IMR-90 (cell line): ENCODE measurements around the gene CTAGE1. TPM values are rescaled to one million over a fixed set of nuclear protein-coding genes. Genes with fewer than 3 reads are reported as not detected.

Experiments used
- ATAC-seq: fragments of 200-7000 bp; cut with Tn5 transposase; 2 replicates; pipeline ENCODE4 v1.9.1; 2020; ENCODE audit warnings: low read depth, mild to moderate bottlenecking, moderate library complexity
- BruUV-seq: library from RNA; stranded (reverse); fragments of 400-500 nt; replicated peaks from 2 replicates; lab custom pipeline; 2021; lab: Mats Ljungman, UMichigan
- CTCF ChIA-PET: fragments of 300-600 bp; formaldehyde crosslinking; extraction: SDS; loops from one replicate; lab custom pipeline; 2021; ENCODE audit warnings: antibody characterized with exemption; lab: Yijun Ruan, JAX
- POLR2A ChIA-PET: fragments of 300-600 bp; sonication (Branson Sonifier 250); formaldehyde crosslinking; loops from one replicate; lab custom pipeline; 2022; ENCODE audit warnings: antibody characterized with exemption; ENCODE audit not compliant: unreplicated experiment; lab: Charles Lee
- DNase-seq: peaks from one replicate; pipeline ENCODE4 v3.0.0; 2013
- H2AFZ ChIP-seq: replicated peaks from 2 replicates; pipeline ENCODE3; 2013; ENCODE audit warnings: low read length, mild to moderate bottlenecking; ENCODE audit not compliant: poor library complexity
- H2AK5ac ChIP-seq: 2 replicates; pipeline ENCODE4 v1.6.1; 2013; ENCODE audit warnings: low read depth, low read length, inconsistent platforms
- H2AK9ac ChIP-seq: replicated peaks from 2 replicates; pipeline ENCODE3; 2013; ENCODE audit warnings: mild to moderate bottlenecking, low read depth, low read length, moderate library complexity; ENCODE audit not compliant: poor library complexity
- H2BK120ac ChIP-seq: 2 replicates; pipeline ENCODE4 v1.6.1; 2013; ENCODE audit warnings: low read depth, low read length, inconsistent platforms
- H2BK15ac ChIP-seq: 3 replicates; pipeline ENCODE4 v1.6.1; 2013; ENCODE audit warnings: low read depth, low read length, inconsistent platforms
- H2BK20ac ChIP-seq: 2 replicates; pipeline ENCODE4 v1.6.1; 2013; ENCODE audit warnings: low read depth, mild to moderate bottlenecking, inconsistent platforms, low read length, moderate library complexity
- H2BK5ac ChIP-seq: 2 replicates; pipeline ENCODE4 v1.6.1; 2013; ENCODE audit warnings: mild to moderate bottlenecking, low read depth, low read length, inconsistent platforms; ENCODE audit not compliant: poor library complexity, severe bottlenecking
- H3K14ac ChIP-seq: replicated peaks from 2 replicates; pipeline ENCODE4 v1.6.1; 2013; ENCODE audit warnings: low read depth, low read length, inconsistent platforms
- H3K18ac ChIP-seq: 2 replicates; pipeline ENCODE4 v1.6.1; 2013; ENCODE audit warnings: low read depth, low read length, control low read depth
- H3K23ac ChIP-seq: 2 replicates; pipeline ENCODE4 v1.6.1; 2013; ENCODE audit warnings: low read depth, low read length, inconsistent platforms
- H3K27ac ChIP-seq: 2 replicates; pipeline ENCODE4 v1.5.1; 2013; ENCODE audit warnings: mild to moderate bottlenecking, control low read depth, low read length; ENCODE audit not compliant: insufficient read depth
- H3K27me3 ChIP-seq: 2 replicates; pipeline ENCODE4 v1.6.1; 2013; ENCODE audit warnings: low read length; ENCODE audit not compliant: control insufficient read depth, insufficient read depth
- H3K36me3 ChIP-seq: 2 replicates; pipeline ENCODE4 v1.6.1; 2013; ENCODE audit warnings: low read length, mixed read lengths; ENCODE audit not compliant: control insufficient read depth, insufficient read depth
- H3K4ac ChIP-seq: 2 replicates; pipeline ENCODE4 v1.6.1; 2013; ENCODE audit warnings: low read depth, low read length, inconsistent platforms
- H3K4me1 ChIP-seq: 2 replicates; pipeline ENCODE4 v1.6.1; 2013; ENCODE audit warnings: low read length, mixed read lengths; ENCODE audit not compliant: control insufficient read depth, insufficient read depth
- H3K4me2 ChIP-seq: 2 replicates; pipeline ENCODE4 v1.6.1; 2013; ENCODE audit warnings: low read depth, mild to moderate bottlenecking, control low read depth, low read length, moderate library complexity
- H3K4me3 ChIP-seq: 2 replicates; pipeline ENCODE4 v1.5.1; 2013; ENCODE audit warnings: low read depth, mild to moderate bottlenecking, control low read depth, low read length, moderate library complexity; ENCODE audit not compliant: insufficient read depth
- H3K56ac ChIP-seq: 2 replicates; pipeline ENCODE4 v1.6.1; 2013; ENCODE audit warnings: low read length, inconsistent platforms; ENCODE audit not compliant: insufficient read depth; ENCODE audit errors: extremely low read depth
- H3K79me1 ChIP-seq, 2 experiments: 2 replicates each; pipeline ENCODE4 v1.6.1; 2013; ENCODE audit warnings: low read length in 2 of 2, inconsistent platforms in 1 of 2, low read depth in 1 of 2
- H3K9ac ChIP-seq: 2 replicates; pipeline ENCODE4 v1.6.1; 2013; ENCODE audit warnings: low read depth, low read length, control low read depth
- H3K9me1 ChIP-seq: 2 replicates; pipeline ENCODE4 v1.6.1; 2013; ENCODE audit warnings: low read length, inconsistent platforms; ENCODE audit not compliant: insufficient read depth
- H3K9me3 ChIP-seq: 2 replicates; pipeline ENCODE4 v1.6.1; 2013; ENCODE audit warnings: low read length; ENCODE audit not compliant: control insufficient read depth, insufficient read depth
- H4K20me1 ChIP-seq: 2 replicates; pipeline ENCODE4 v1.6.1; 2013; ENCODE audit warnings: low read length, inconsistent platforms; ENCODE audit not compliant: insufficient read depth
- H4K5ac ChIP-seq: 2 replicates; pipeline ENCODE4 v1.6.1; 2013; ENCODE audit warnings: mild to moderate bottlenecking, low read depth, low read length, control low read depth
- H4K8ac ChIP-seq, 2 experiments: 2 replicates each; pipeline ENCODE4 v1.6.1; 2013; ENCODE audit warnings: low read depth in 2 of 2, low read length in 2 of 2, control low read depth in 1 of 2, inconsistent platforms in 1 of 2
- H4K91ac ChIP-seq: 2 replicates; pipeline ENCODE4 v1.6.1; 2013; ENCODE audit warnings: low read depth, low read length, inconsistent platforms; ENCODE audit not compliant: insufficient read depth
- CEBPB ChIP-seq: IDR thresholded peaks from 2 replicates; pipeline ENCODE4 v1.6.1; 2012; ENCODE audit warnings: low read depth, low read length, improper control_type of control experiment
- CHD1 ChIP-seq: IDR thresholded peaks from 2 replicates; pipeline ENCODE4 v1.6.1; 2012; ENCODE audit warnings: low read depth, low read length, improper control_type of control experiment
- NFE2L2 ChIP-seq: fragments of 150-350 bp; IDR thresholded peaks from 2 replicates; pipeline ENCODE4 v1.6.1; 2016; ENCODE audit warnings: low read depth, mild to moderate bottlenecking, low read length
- RCOR1 ChIP-seq: IDR thresholded peaks from 2 replicates; pipeline ENCODE4 v1.6.1; 2012; ENCODE audit warnings: mild to moderate bottlenecking, low read length, improper control_type of control experiment; ENCODE audit not compliant: insufficient replicate concordance
- SMC3 ChIP-seq: fragments of 150-350 bp; IDR thresholded peaks from 2 replicates; pipeline ENCODE4 v1.6.1; 2016; ENCODE audit warnings: low read depth, mild to moderate bottlenecking, antibody characterized with exemption, low read length, moderate library complexity
- WGBS, 2 experiments: methylation state at CpG; one replicate each; pipeline versions ENCODE4 v1.1.5 to v1.1.7; 2013; ENCODE audit warnings: missing lambda C conversion rate in 2 of 2; ENCODE audit not compliant: insufficient read length in 1 of 2; ENCODE audit errors: extremely low coverage in 2 of 2; 5-methylcytosine and 5-hydroxymethylcytosine counted together
- dilution Hi-C: fragments of 300-500 bp; cut with HindIII; formaldehyde crosslinking; loops from one replicate; pipeline ENCODE4 v1.14.3; 2018; ENCODE audit warnings: low sequenced_read_pairs; ENCODE audit not compliant: unreplicated experiment
- in situ Hi-C: fragments of 300-500 bp; cut with MboI; formaldehyde crosslinking; loops from 3 replicates; pipeline ENCODE4 v1.14.3; 2019; ENCODE audit warnings: low sequenced_read_pairs, inconsistent platforms, mixed read lengths
- intact Hi-C: fragments of 100-400 bp; cut with micrococcal nuclease; formaldehyde crosslinking; loops from 2 replicates; pipeline ENCODE4 v1.10.0; 2022
- polyA plus RNA-seq, 3 experiments: library from polyadenylated mRNA; depleted of rRNA; stranded (reverse); fragments of >200 nt; gene quantifications; 2 replicates each; pipeline ENCODE4 v1.2.3, GENCODE V29; 2012; ENCODE audit warnings: low replicate concordance in 1 of 3
- total RNA-seq: library from RNA; depleted of rRNA; stranded (reverse); fragments of >200 nt; gene quantifications from 2 replicates; pipeline ENCODE4 v1.2.3, GENCODE V29; 2012

Gene CTAGE1
- total and polyA plus RNA-seq, 2 of the 4 experiments (the other 2 are of a cell fraction): 0.09 TPM; not detected in 1

DNA sequence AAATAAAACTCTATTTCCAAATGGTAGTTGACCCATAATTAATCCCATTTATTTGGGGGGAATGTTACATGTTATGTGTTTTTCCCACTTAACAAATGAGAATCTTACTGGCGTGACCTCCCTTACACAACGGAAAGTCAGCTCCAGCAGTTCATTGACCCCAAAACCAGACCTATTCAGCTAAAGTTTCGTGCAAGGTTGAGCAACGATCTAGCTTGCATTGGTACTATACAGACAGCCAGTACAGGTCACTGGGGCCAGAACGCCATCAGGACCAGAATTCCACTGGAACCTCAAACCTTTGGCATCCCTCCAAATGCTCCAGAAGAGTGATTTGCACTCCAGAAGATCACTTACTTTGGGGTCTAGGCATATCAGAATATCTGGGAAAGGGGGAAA lies 6.8 kb upstream of the CTAGE1 start:
- Histone ChIP-seq H3K27ac (no peak overlapping the region), H3K36me3 (no peaks in the 10 kb centered on the region), H3K4ac (peak overlapping the region; percentile 14; the same call in 1 of the 2 replicates), H2AK5ac (no peak overlapping the region), H3K23ac (no peak overlapping the region), H2BK20ac (no peak overlapping the region), H3K18ac (no peak overlapping the region), H2BK5ac (no peak overlapping the region), H3K14ac (no peak overlapping the region), H2AK9ac (no peak overlapping the region), H4K91ac (0 out of 2 replicates have a peak overlapping the region, but pooled peaks have one; percentile 11), H4K8ac (no peak overlapping the region), H2BK120ac (peak overlapping the region; percentile 24; the same call in 1 of the 2 replicates), H3K27me3 (no peaks in the 10 kb centered on the region), H3K56ac (no peak overlapping the region), H2AFZ (no peak overlapping the region), H3K9ac (no peak overlapping the region), H3K4me1 (peaks cover 10% of the 10 kb centered on the region), H4K5ac (no peak overlapping the region), H3K4me3 (no peak overlapping the region), H3K79me1 (no peaks in the 10 kb centered on the region), H3K9me3 (no peaks in the 10 kb centered on the region; the same call in 1 of the 2 replicates), H3K9me1 (peaks cover 7% of the 10 kb centered on the region; the same call in 1 of the 2 replicates), H3K4me2 (no peak overlapping the region), H4K20me1 (no peaks in the 10 kb centered on the region), H2BK15ac (no peak overlapping the region)
- dilution Hi-C loops (no loop called here), in situ Hi-C loops (no loop called here), intact Hi-C loops (no loop called here)
- 74% methylated on average over 3 of the region's 5 CpGs; no CpG with 5 or more reads in 1 of the 2 experiments for WGBS, 2 experiments
- DNase-seq: no peak
- ChIA-PET POLR2A (no interaction called here), CTCF (no interaction called here)
- no peak for ATAC-seq
- BruUV-seq: no TSS peak
- no peak for TF ChIP-seq NFE2L2
- no peak for TF ChIP-seq SMC3
- TF ChIP-seq CHD1: no peak
- no peak for TF ChIP-seq RCOR1
- no peak for TF ChIP-seq CEBPB
